ENCODE results near the gene PRPF19. TPM values are rescaled to one million over a fixed set of nuclear protein-coding genes. Genes with fewer than 3 reads are reported as not detected.

Gene PRPF19
- total and polyA plus RNA-seq, 9 of the 15 experiments (the other 6 are each of a cell fraction or from before 2014, with no cell fraction given): 9.4 to 212 (median 73.2) TPM

DNA sequence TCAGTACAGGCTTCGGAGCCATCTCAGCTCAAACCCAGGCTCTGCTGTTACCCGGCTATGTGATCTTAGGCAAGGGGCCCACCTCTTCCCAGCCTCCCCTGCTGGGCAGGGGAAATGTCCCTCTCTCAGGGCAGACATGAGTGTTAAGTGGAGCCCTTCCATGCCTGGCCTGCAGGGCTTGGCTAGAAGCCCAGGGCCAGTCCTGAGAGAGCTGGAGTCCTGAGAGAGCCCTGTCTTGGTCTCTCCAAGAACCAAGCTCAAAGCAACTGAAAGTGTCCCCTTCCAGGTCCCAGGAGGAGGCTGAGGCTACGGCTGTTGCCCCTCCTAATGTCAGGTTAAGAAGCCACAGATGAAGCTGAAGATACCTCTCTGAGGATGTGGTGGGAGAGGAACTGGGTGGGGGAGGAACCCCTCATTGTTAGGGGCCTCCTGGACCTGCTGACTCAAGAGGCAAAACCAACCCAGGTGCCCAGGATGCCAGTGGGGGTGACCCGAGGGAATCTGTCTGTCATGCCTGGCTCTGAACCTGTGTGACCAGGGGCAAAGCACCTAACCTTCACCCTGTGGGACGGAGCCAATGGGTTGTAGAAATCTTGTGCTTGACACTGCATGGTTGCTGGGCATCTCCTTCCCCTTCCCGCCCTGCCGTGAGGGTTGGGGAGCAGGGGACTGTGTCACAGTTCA is 34.9 kb downstream of the PRPF19 start:
- Histone ChIP-seq H3K4me1 (replicated peaks in 1 of 2; ENCODE audit: control insufficient read depth in 2 of 2, insufficient read depth in 2 of 2, low read length in 2 of 2) (peaks cover 6 to 29% of the 10 kb centered on the region in 2 experiments; a peak in 4 of 5 replicates), H3K36me3 (ENCODE audit: control insufficient read depth, insufficient read depth, low read length) (no peaks in the 10 kb centered on the region), H3K27me3 (ENCODE audit: control insufficient read depth in 2 of 2, insufficient read depth in 2 of 2, low read length in 2 of 2) (no peaks in the 10 kb centered on the region), H3K9me1 (ENCODE audit: control insufficient read depth, insufficient read depth, low read length) (peaks cover 3% of the 10 kb centered on the region), H3K79me2 (ENCODE audit: control insufficient read depth, insufficient read depth, low read length) (no peaks in the 10 kb centered on the region), H3K4me3 (no peak overlapping the region), H2AFZ (ENCODE audit: low read depth, low read length) (no peak overlapping the region), H3K4me2 (ENCODE audit: insufficient read depth, low read length) (no peak overlapping the region), H3K9ac (ENCODE audit: insufficient read depth in 1 of 2, low read depth in 2 of 2, low read length in 2 of 2) (peak overlapping the region in 1 of 2 experiments; percentile 59; a peak in 1 of 4 replicates), H3K27ac (ENCODE audit: extremely low read depth, low read depth, low read length) (no peak overlapping the region), H3K9me3 (replicated peaks; ENCODE audit: control insufficient read depth, insufficient read depth, low read depth, low read length) (no peaks in the 10 kb centered on the region), H4K20me1 (replicated peaks; ENCODE audit: control insufficient read depth, insufficient read depth, low read length) (no peaks in the 10 kb centered on the region; the same call in 1 of the 2 replicates)
- 70% methylated on average over 7 of the region's 7 CpGs for WGBS (ENCODE audit: insufficient coverage, low coverage, missing lambda C conversion rate)
- ATAC-seq: peak; percentile 62
- TF ChIP-seq PCBP1 (IDR thresholded peaks at IDR 0.05; ENCODE audit: low read depth, low read length, poor library complexity, severe bottlenecking) (no peak), NFIC (IDR thresholded peaks at IDR 0.05) (peak; percentile 60)
- TF ChIP-seq, protein P1, sequence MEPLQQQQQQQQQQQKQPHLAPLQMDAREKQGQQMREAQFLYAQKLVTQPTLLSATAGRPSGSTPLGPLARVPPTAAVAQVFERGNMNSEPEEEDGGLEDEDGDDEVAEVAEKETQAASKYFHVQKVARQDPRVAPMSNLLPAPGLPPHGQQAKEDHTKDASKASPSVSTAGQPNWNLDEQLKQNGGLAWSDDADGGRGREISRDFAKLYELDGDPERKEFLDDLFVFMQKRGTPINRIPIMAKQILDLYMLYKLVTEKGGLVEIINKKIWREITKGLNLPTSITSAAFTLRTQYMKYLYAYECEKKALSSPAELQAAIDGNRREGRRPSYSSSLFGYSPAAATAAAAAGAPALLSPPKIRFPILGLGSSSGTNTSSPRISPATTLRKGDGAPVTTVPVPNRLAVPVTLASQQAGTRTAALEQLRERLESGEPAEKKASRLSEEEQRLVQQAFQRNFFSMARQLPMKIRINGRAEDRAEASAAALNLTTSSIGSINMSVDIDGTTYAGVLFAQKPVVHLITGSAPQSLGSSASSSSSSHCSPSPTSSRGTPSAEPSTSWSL (CRISPR knock-in tag; IDR thresholded peaks at IDR 0.05; ENCODE audit: borderline replicate concordance): no peak
- TF ChIP-seq, protein P2, sequence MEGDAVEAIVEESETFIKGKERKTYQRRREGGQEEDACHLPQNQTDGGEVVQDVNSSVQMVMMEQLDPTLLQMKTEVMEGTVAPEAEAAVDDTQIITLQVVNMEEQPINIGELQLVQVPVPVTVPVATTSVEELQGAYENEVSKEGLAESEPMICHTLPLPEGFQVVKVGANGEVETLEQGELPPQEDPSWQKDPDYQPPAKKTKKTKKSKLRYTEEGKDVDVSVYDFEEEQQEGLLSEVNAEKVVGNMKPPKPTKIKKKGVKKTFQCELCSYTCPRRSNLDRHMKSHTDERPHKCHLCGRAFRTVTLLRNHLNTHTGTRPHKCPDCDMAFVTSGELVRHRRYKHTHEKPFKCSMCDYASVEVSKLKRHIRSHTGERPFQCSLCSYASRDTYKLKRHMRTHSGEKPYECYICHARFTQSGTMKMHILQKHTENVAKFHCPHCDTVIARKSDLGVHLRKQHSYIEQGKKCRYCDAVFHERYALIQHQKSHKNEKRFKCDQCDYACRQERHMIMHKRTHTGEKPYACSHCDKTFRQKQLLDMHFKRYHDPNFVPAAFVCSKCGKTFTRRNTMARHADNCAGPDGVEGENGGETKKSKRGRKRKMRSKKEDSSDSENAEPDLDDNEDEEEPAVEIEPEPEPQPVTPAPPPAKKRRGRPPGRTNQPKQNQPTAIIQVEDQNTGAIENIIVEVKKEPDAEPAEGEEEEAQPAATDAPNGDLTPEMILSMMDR (IDR thresholded peaks at IDR 0.05 in 2 of 3, conservative IDR thresholded peaks at IDR 0.05 in 1 of 3; ENCODE audit: insufficient read depth in 2 of 3, low read depth in 1 of 3, low read length in 3 of 3): peak in 1 of 3 experiments; percentile 16; a peak in 1 of 6 replicates
- in situ Hi-C loops (cut with MboI): no loop called here
- FAIRE-seq: peak; percentile 19
- no TSS peak for BruUV-seq (replicated peaks)
- ChIA-PET POLR2A (interaction anchor here (1.0 to 2.1 kb wide), 4 partner anchors 16 to 42 kb away, joined by 3 to 7 read pairs (median 5); partner anchors contain the start of gene TMEM109), CTCF (ENCODE audit: low intra/inter-chr PET ratio) (no interaction called here)
- intact Hi-C loops (cut with micrococcal nuclease): no loop called here
- DNase-seq (ENCODE audit: extremely low read depth in 1 of 4, low spot score in 3 of 4): no peak
